ENCODE results near the gene IL36B. TPM values are rescaled to one million over a fixed set of nuclear protein-coding genes. Genes with fewer than 3 reads are reported as not detected.

IL36B gene
- total RNA-seq, 1 donor from 2014 or later, result not detected

DNA sequence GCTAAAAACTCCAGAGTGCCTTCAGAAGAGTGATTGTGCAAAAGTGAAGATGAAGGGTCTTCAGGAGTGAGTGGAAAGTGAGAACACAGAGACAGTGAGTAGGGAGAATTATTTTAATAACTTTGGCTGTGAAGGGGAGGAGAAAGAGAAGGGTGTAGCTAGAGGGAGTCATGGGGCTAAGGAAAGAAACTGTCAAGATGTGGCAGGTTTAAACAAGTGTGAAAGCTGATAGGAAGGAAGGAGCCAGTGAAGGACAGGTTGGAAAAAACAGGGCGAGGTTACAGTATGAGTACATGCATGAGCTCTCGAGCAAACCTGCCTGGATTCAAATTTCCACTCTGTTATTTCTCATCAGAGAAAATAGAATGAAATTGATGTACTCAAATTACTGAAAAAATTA, 32.9 kb upstream of the IL36B start:
- H3K4me1 Mint-ChIP-seq, result no peaks in the 10 kb centered on the region
- no peaks in the 10 kb centered on the region for H3K36me3 Mint-ChIP-seq
- H3K27ac Mint-ChIP-seq, result no peak overlapping the region
- peaks cover 49% of the 10 kb centered on the region for H3K27me3 Mint-ChIP-seq (ENCODE audit: low read depth)
- TF ChIP-seq CTCF (IDR thresholded peaks at IDR 0.05; ENCODE audit: unreplicated experiment), result no peak
- H3K4me3 Mint-ChIP-seq, result no peak overlapping the region
- no peak for DNase-seq (ENCODE audit: low spot score in 2 of 2, unreplicated experiment in 2 of 2)
- no peaks in the 10 kb centered on the region for H3K9me3 Mint-ChIP-seq

DNA sequence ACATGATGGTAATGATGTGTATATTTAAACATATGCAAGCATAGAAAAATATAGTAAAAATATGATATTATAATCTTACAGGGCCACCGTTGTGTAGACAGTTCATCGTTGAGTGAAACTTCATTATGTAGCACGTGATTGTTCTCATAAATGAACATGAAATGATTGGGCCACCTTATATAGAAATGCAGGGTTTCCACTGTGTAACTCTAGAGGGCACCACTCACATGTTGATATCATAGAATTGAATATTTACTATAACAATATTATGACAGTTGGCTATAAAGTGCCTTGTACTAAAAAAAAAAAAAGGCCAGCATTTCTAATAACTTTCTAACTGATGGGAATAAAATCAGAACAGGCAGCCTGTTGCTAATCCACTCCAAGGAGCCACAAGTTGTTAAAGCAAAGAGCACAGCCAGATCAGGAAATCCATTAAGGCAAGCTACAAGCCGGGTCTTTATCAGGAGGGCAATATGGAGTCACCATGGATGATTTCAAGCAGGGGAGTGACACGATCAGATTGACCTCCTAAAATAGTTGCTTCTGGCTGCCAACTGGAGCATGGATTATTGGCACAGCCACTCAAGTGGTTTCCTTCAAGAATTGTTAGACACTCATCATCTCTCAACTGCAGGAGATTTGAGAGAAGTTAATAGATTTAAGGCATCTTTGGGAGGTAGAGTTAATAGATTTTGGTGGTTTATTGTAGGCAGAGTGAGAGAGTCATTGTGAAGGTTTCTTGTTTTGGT, 31.8 kb upstream of the IL36B start:
- no peaks in the 10 kb centered on the region for H3K36me3 Mint-ChIP-seq
- TF ChIP-seq CTCF (IDR thresholded peaks at IDR 0.05; ENCODE audit: unreplicated experiment), result no peak
- H3K9me3 Mint-ChIP-seq, result no peaks in the 10 kb centered on the region
- no peak overlapping the region for H3K27ac Mint-ChIP-seq
- no peak overlapping the region for H3K4me3 Mint-ChIP-seq
- DNase-seq (ENCODE audit: low spot score in 2 of 2, unreplicated experiment in 2 of 2), result no peak
- peaks cover 59% of the 10 kb centered on the region for H3K27me3 Mint-ChIP-seq (ENCODE audit: low read depth)
- no peaks in the 10 kb centered on the region for H3K4me1 Mint-ChIP-seq

GRCh38 chr2:113083296-113083695, 30.6 kb upstream of the IL36B start:
- H3K36me3 Mint-ChIP-seq, result no peaks in the 10 kb centered on the region
- H3K4me1 Mint-ChIP-seq, result no peaks in the 10 kb centered on the region
- H3K27ac Mint-ChIP-seq, result no peak overlapping the region
- H3K27me3 Mint-ChIP-seq (ENCODE audit: low read depth), result peaks cover 68% of the 10 kb centered on the region
- DNase-seq (ENCODE audit: low spot score in 2 of 2, unreplicated experiment in 2 of 2), result no peak
- no peaks in the 10 kb centered on the region for H3K9me3 Mint-ChIP-seq
- TF ChIP-seq CTCF (IDR thresholded peaks at IDR 0.05; ENCODE audit: unreplicated experiment), result no peak
- H3K4me3 Mint-ChIP-seq, result no peak overlapping the region

DNA sequence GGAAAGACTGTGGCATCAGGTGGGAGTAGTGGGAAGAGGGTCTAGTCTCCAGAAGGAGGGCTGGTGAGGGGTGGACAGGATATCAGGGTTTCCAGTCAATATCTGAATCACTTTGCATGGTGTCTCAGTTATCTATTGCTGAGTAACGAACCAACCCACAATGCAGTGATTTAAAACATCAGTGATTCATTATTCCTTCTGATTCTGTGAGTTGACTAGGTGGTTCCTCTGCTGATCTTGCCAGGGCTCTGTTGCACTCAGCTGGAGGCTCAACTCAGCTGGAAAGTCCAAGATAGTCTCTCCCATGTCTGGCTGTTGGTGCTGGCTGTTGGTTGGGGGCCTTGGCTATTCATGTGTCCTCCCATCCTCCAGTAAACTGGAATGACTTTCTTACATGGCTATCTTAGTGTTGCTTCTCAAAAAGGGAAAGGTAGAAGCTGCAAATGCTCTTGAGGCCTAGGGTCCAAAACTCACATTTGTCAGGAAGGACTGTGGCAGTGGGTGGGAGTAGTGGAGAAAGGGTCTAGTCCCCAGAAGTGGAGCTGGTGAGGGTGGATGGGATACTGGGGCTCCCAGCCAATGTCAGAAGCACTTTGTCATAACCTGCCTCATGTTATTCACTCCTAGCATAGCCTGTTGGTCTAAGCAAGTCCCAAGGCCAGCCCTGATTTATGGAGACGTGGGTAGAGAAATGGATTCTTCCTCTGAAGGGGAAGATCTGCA, 29.0 kb upstream of the IL36B start:
- Mint-ChIP-seq H3K9me3 (no peaks in the 10 kb centered on the region), H3K4me1 (no peaks in the 10 kb centered on the region), H3K27ac (no peak overlapping the region), H3K36me3 (no peaks in the 10 kb centered on the region), H3K27me3 (ENCODE audit: low read depth) (peaks cover 74% of the 10 kb centered on the region), H3K4me3 (no peak overlapping the region)
- TF ChIP-seq CTCF (IDR thresholded peaks at IDR 0.05; ENCODE audit: unreplicated experiment), result no peak
- no peak for DNase-seq (ENCODE audit: low spot score in 2 of 2, unreplicated experiment in 2 of 2)

DNA sequence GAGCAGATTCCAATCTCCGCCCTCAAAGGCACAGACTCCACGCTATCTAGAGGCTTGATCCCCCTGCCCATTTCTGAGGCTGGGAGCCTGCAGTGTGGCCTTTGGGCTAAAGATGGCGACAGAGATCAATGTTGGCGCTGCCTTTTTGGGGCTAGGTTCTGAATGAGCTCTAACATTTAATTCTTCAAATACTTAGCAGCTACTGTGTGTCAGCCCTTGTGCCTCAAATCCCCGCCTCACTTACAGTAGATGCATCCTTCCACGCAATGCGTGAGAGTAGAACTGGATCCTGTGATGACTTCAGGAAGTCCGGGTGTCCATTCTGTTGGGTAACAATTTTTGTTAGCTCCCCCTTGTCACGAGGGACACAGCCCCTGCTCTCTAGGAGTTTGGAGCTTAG, 27.5 kb upstream of the IL36B start:
- TF ChIP-seq CTCF (IDR thresholded peaks at IDR 0.05; ENCODE audit: unreplicated experiment), result peak; percentile 32
- Mint-ChIP-seq H3K4me1 (no peaks in the 10 kb centered on the region), H3K27ac (no peak overlapping the region), H3K27me3 (ENCODE audit: low read depth) (peaks cover 80% of the 10 kb centered on the region), H3K9me3 (no peaks in the 10 kb centered on the region), H3K36me3 (no peaks in the 10 kb centered on the region), H3K4me3 (no peak overlapping the region)
- DNase-seq (ENCODE audit: low spot score in 2 of 2, unreplicated experiment in 2 of 2), result peak in 1 of 2 experiments; percentile 65

Measured in mesothelial cell of epicardium (in vitro differentiated cells).